ENCODE measurements around the gene SLC38A9.
"Not testable (repeated sequence)": the region's sequence is repeated elsewhere in the genome, so short reads cannot be mapped to it uniquely, and the experiment has no call there.

Gene SLC38A9

GRCh38 chr5:55700745-55701144 lies 11.4 kb downstream of the SLC38A9 start:
- DNase-seq (ENCODE audit: low spot score), result no peak
- TF ChIP-seq, protein P1, sequence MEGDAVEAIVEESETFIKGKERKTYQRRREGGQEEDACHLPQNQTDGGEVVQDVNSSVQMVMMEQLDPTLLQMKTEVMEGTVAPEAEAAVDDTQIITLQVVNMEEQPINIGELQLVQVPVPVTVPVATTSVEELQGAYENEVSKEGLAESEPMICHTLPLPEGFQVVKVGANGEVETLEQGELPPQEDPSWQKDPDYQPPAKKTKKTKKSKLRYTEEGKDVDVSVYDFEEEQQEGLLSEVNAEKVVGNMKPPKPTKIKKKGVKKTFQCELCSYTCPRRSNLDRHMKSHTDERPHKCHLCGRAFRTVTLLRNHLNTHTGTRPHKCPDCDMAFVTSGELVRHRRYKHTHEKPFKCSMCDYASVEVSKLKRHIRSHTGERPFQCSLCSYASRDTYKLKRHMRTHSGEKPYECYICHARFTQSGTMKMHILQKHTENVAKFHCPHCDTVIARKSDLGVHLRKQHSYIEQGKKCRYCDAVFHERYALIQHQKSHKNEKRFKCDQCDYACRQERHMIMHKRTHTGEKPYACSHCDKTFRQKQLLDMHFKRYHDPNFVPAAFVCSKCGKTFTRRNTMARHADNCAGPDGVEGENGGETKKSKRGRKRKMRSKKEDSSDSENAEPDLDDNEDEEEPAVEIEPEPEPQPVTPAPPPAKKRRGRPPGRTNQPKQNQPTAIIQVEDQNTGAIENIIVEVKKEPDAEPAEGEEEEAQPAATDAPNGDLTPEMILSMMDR (IDR thresholded peaks at IDR 0.05; ENCODE audit: extremely low read depth, insufficient read depth, missing control alignments), result no peak
- in situ Hi-C loops (cut with MboI; ENCODE audit: low pct_unique_long_range_greater_than_20kb, low sequenced_read_pairs, unreplicated experiment), result no loop called here

DNA sequence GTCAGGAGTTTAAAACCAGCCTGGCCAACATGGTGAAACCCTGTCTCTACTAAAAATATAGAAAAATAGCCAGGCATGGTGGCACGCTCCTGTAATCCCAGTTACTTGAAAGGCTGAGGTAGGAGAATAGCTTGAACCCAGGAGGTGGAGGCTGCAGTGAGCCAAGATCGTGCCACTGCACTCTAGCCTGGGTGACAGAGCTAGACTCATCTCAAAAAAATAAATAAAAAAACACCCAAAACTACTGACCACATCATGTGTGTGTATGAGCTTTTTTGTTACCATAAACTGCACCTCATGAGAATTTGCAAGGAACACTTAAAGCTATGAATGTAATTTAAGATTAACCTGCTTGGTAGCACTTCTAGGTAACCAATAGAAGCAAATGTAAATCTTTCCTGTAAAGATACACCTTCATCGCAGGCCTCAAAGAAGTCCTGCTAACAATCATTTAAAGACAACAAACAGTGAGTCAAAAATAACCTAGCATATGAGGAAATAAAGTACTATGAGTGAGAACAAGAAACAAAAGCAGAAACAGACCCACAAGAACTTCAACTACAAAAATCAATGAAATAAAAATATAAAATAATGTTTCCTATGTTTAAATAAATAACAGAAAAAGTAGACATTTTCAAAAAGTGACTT lies 13.0 kb downstream of the SLC38A9 start:
- DNase-seq (ENCODE audit: low spot score), result no peak
- in situ Hi-C loops (cut with MboI; ENCODE audit: low pct_unique_long_range_greater_than_20kb, low sequenced_read_pairs, unreplicated experiment), result loop anchor here (25.0 kb wide), 1 partner anchor 287 kb away; no protein-coding TSS in a partner anchor
- TF ChIP-seq, protein P1 (IDR thresholded peaks at IDR 0.05; ENCODE audit: extremely low read depth, insufficient read depth, missing control alignments), result no peak

GRCh38 chr5:55696704-55697103 lies 15.4 kb downstream of the SLC38A9 start:
- in situ Hi-C loops (cut with MboI; ENCODE audit: low pct_unique_long_range_greater_than_20kb, low sequenced_read_pairs, unreplicated experiment), result loop anchor here (25.0 kb wide), 1 partner anchor 284 kb away; no protein-coding TSS in a partner anchor
- not testable (repeated sequence) for DNase-seq (ENCODE audit: low spot score)

- TF ChIP-seq, protein P1 (IDR thresholded peaks at IDR 0.05; ENCODE audit: extremely low read depth, insufficient read depth, missing control alignments), result peak; percentile 51
- DNase-seq (ENCODE audit: low spot score), result no peak
- in situ Hi-C loops (cut with MboI; ENCODE audit: low pct_unique_long_range_greater_than_20kb, low sequenced_read_pairs, unreplicated experiment), result loop anchor here (25.0 kb wide), 1 partner anchor 282 kb away; no protein-coding TSS in a partner anchor
These were observed 17.8 kb downstream of the SLC38A9 start for GRCh38 chr5:55694152-55694830.

DNA sequence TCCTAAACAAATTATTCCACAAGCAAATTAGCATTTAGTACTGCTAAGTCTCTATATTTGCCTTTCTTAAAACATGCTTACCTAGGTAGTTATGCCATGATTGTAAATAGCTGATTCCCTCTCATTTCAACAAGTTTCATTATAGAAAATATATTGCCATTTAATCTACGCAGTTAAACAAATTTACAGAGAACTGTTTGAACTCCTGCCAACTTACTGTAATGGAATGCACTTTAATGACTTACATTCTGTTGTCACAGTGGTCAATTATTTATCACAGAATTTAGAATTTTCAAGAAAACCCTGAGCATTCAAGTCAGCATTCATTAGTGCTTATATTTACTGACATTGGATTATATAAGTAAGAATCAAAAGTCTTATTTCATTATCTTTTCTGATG lies 19.6 kb downstream of the SLC38A9 start:
- no peak for DNase-seq (ENCODE audit: low spot score)
- TF ChIP-seq, protein P1 (IDR thresholded peaks at IDR 0.05; ENCODE audit: extremely low read depth, insufficient read depth, missing control alignments), result no peak
- in situ Hi-C loops (cut with MboI; ENCODE audit: low pct_unique_long_range_greater_than_20kb, low sequenced_read_pairs, unreplicated experiment), result loop anchor here (25.0 kb wide), 1 partner anchor 280 kb away; no protein-coding TSS in a partner anchor

- in situ Hi-C loops (cut with MboI; ENCODE audit: low pct_unique_long_range_greater_than_20kb, low sequenced_read_pairs, unreplicated experiment), result loop anchor here (25.0 kb wide), 1 partner anchor 280 kb away; no protein-coding TSS in a partner anchor
- TF ChIP-seq, protein P1 (IDR thresholded peaks at IDR 0.05; ENCODE audit: extremely low read depth, insufficient read depth, missing control alignments), result no peak
- no peak for DNase-seq (ENCODE audit: low spot score)
These were observed 20.1 kb downstream of the SLC38A9 start for GRCh38 chr5:55692106-55692417.

Data from GM13977 (cell line).